Measurements from ENCODE around the gene NOP10.

The NOP10 gene

GRCh38 chr15:34334672-34335071 is 8.3 kb downstream of the NOP10 start:
- TF ChIP-seq, protein P1, sequence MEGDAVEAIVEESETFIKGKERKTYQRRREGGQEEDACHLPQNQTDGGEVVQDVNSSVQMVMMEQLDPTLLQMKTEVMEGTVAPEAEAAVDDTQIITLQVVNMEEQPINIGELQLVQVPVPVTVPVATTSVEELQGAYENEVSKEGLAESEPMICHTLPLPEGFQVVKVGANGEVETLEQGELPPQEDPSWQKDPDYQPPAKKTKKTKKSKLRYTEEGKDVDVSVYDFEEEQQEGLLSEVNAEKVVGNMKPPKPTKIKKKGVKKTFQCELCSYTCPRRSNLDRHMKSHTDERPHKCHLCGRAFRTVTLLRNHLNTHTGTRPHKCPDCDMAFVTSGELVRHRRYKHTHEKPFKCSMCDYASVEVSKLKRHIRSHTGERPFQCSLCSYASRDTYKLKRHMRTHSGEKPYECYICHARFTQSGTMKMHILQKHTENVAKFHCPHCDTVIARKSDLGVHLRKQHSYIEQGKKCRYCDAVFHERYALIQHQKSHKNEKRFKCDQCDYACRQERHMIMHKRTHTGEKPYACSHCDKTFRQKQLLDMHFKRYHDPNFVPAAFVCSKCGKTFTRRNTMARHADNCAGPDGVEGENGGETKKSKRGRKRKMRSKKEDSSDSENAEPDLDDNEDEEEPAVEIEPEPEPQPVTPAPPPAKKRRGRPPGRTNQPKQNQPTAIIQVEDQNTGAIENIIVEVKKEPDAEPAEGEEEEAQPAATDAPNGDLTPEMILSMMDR (IDR thresholded peaks at IDR 0.05; ENCODE audit: insufficient read depth, low read length, missing control alignments) = no peak
- ChIA-PET POLR2A (no interaction called here), CTCF (interaction anchor here (1.3 to 1.9 kb wide), 2 partner anchors 8 to 225 kb away, joined by 4 to 5 read pairs; partner anchors contain the start of genes NOP10 and NUTM1)
- DNase-seq (ENCODE audit: low read depth, low spot score) = no peak
- no peak overlapping the region for H3K4me3 ChIP-seq (ENCODE audit: low read depth, low read length)

- DNase-seq (ENCODE audit: low read depth, low spot score) = no peak
- CTCF ChIA-PET = interaction anchor here (0.8 to 1.9 kb wide), 4 partner anchors 10 to 121 kb away, joined by 3 to 5 read pairs (median 3); partner anchors contain the start of genes NOP10 and NUTM1
- H3K4me3 ChIP-seq (ENCODE audit: low read depth, low read length) = no peak overlapping the region
- TF ChIP-seq, protein P1 (IDR thresholded peaks at IDR 0.05; ENCODE audit: insufficient read depth, low read length, missing control alignments) = no peak
- POLR2A ChIA-PET = no interaction called here
These were observed 10.3 kb downstream of the NOP10 start for GRCh38 chr15:34332553-34333120.

- DNase-seq (ENCODE audit: low read depth, low spot score) = no peak
- TF ChIP-seq, protein P1 (IDR thresholded peaks at IDR 0.05; ENCODE audit: insufficient read depth, low read length, missing control alignments) = no peak
- no peak overlapping the region for H3K4me3 ChIP-seq (ENCODE audit: low read depth, low read length)
- CTCF ChIA-PET = no interaction called here
- POLR2A ChIA-PET = no interaction called here
These were observed 11.1 kb downstream of the NOP10 start for GRCh38 chr15:34331809-34332208.

- TF ChIP-seq, protein P1 (IDR thresholded peaks at IDR 0.05; ENCODE audit: insufficient read depth, low read length, missing control alignments) = no peak
- no peak for DNase-seq (ENCODE audit: low read depth, low spot score)
- CTCF ChIA-PET = interaction anchor here (1.2 to 1.5 kb wide), 2 partner anchors 13 to 90 kb away, joined by 3 to 4 read pairs; no protein-coding TSS in a partner anchor
- H3K4me3 ChIP-seq (ENCODE audit: low read depth, low read length) = no peak overlapping the region
- POLR2A ChIA-PET = interaction anchor here (2.5 kb wide), 1 partner anchor 8 kb away, joined by 7 read pairs; the partner anchor contains the start of gene SLC12A6
These were observed 12.7 kb downstream of the NOP10 start for GRCh38 chr15:34330279-34330678.

DNA sequence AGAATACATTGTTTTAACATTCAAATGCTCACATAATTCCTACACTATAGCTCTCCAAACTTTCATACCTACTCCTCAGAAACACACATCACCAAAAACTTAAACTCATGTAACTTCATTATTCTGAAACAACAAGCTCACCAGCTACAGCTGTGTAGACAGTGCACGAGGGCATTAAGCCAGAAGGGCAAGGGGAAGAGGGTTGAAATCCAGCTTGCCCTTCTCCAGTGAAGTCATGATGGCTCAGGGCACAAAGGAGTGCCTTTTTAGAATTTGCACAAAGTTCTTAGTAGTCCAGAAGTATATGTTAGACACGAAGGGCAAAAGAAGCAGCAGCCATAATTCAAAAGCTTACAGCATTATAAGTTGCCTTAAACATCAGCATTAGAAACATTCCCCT is 13.9 kb downstream of the NOP10 start:
- TF ChIP-seq, protein P1 (IDR thresholded peaks at IDR 0.05; ENCODE audit: insufficient read depth, low read length, missing control alignments) = no peak
- no peak for DNase-seq (ENCODE audit: low read depth, low spot score)
- CTCF ChIA-PET = interaction anchor here (0.8 to 1.4 kb wide), 5 partner anchors 11 to 26 kb away, joined by 3 to 6 read pairs (median 3); partner anchors contain the start of gene NOP10
- H3K4me3 ChIP-seq (ENCODE audit: low read depth, low read length) = no peak overlapping the region
- POLR2A ChIA-PET = interaction anchor here (2.5 kb wide), 1 partner anchor 9 kb away, joined by 7 read pairs; the partner anchor contains the start of gene SLC12A6

GRCh38 chr15:34327906-34328305 is 15.0 kb downstream of the NOP10 start:
- CTCF ChIA-PET = interaction anchor here (0.9 to 1.4 kb wide), 2 partner anchors 15 to 25 kb away, joined by 3 to 4 read pairs; no protein-coding TSS in a partner anchor
- H3K4me3 ChIP-seq (ENCODE audit: low read depth, low read length) = no peak overlapping the region
- POLR2A ChIA-PET = interaction anchor here (0.7 to 2.5 kb wide), 2 partner anchors 10 to 28 kb away, joined by 5 to 7 read pairs; partner anchors contain the start of gene SLC12A6
- DNase-seq (ENCODE audit: low read depth, low spot score) = no peak
- TF ChIP-seq, protein P1 (IDR thresholded peaks at IDR 0.05; ENCODE audit: insufficient read depth, low read length, missing control alignments) = no peak
